ENCODE results near the gene FALEC. TPM values are rescaled to one million over a fixed set of nuclear protein-coding genes. Genes with fewer than 3 reads are reported as not detected.
A peak's percentile ranks its signal among the peaks of the same experiment; 100 is the strongest.

FALEC gene
- total and polyA plus RNA-seq, 9 of the 15 experiments (the other 6 are each of a cell fraction or from before 2014, with no cell fraction given): 0.15 to 1.8 (median 0.53) TPM; not detected in 5

GRCh38 chr1:150561974-150562445 is 46.5 kb downstream of the FALEC start (continued):
- no peak for TF ChIP-seq GMEB1 (CRISPR knock-in tag; IDR thresholded peaks at IDR 0.05)
- TF ChIP-seq CAMTA2 (CRISPR knock-in tag; conservative IDR thresholded peaks at IDR 0.05): 0 out of 2 replicates have a peak, but pooled peaks have one; percentile 15
- no peak for TF ChIP-seq HEY1 (CRISPR knock-in tag; IDR thresholded peaks at IDR 0.05; ENCODE audit: borderline replicate concordance)
- TF ChIP-seq ZNF609 (CRISPR knock-in tag; IDR thresholded peaks at IDR 0.05; ENCODE audit: borderline replicate concordance): no peak
- no peak for TF ChIP-seq SOX6 (IDR thresholded peaks at IDR 0.05)
- TF ChIP-seq PHB2 (IDR thresholded peaks at IDR 0.05; ENCODE audit: low read depth): no peak
- no peak for TF ChIP-seq PTTG1 (tag; IDR thresholded peaks at IDR 0.05; ENCODE audit: low read depth)
- no peak for TF ChIP-seq YY1 (IDR thresholded peaks at IDR 0.05; ENCODE audit: borderline replicate concordance in 1 of 3, control insufficient read depth in 1 of 3, extremely low read depth in 1 of 3, insufficient read depth in 3 of 3, insufficient read length in 1 of 3, insufficient replicate concordance in 2 of 3, low read depth in 1 of 3, low read length in 2 of 3)
- no peak; the same call in 1 of the 2 replicates for TF ChIP-seq SUPT5H (IDR thresholded peaks at IDR 0.05)
- no peak for TF ChIP-seq FOXJ3 (CRISPR knock-in tag; IDR thresholded peaks at IDR 0.05)
- no peak for TF ChIP-seq ZBTB40 (IDR thresholded peaks at IDR 0.05)
- TF ChIP-seq ZBTB40 (CRISPR knock-in tag; IDR thresholded peaks at IDR 0.05): no peak

Data from K562 (cell line).